ENCODE data around the gene PTPRG. TPM values are rescaled to one million over a fixed set of nuclear protein-coding genes. Genes with fewer than 3 reads are reported as not detected.

The PTPRG gene
- total RNA-seq, 2 donors from 2014 or later, result 26.0 to 26.3 TPM

DNA sequence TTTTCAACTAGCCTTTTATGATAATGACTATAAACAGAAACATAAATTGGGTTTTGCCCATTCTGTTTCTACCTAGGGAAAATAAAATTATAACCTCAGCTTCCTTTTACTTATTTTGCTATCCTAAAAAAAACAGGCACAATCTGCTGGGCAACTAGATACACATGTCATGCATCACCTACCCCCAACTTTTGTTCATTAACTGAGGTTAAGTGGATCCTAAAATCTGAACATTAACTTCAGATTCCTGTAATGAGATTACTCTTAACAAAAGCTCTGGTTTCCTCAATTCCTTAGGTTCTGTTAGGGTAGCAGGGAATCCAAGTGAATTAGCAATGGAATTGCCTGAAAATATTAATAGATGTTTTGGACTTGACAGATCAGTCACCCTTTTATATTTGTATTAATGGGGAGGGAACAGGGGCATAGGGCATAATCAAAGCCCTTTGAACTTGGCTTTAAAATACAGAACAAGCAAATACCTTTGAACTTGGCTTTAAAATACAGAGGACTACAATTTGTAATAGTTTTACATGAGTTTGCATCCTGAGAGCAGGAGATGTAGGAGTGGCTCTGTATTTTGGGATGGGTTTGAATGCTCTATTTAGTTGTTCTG is 705.4 kb downstream of the PTPRG start:
- intact Hi-C loops (cut with DNase I), result no loop called here

DNA sequence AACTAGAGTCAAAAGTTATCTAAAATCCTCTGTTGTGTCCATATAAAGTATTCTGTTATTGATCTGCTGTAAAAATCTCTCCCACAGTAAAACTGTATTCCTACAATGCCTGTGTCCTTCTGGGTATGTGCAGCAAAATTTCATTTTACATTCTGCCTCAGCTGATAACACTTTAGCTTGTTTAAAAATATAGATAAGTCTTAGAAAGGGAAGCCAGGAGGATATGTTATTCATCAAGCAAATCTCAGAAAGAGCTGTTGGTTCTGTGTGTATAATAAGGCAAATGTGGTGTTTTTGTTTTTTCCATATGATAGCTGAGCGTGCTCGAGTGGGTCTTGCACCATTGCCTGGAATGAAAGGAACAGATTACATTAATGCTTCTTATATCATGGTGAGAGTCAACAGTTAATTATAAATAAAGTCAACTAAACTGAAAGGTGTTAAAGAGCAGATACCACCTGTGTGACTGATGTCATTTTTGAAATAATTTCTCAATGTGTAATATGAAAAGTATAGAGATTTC is 715.3 kb downstream of the PTPRG start:
- DNase-seq, result no peak
- H3K9ac ChIP-seq (ENCODE audit: low read depth in 2 of 2, low read length in 2 of 2), result no peak overlapping the region
- H3K9me3 ChIP-seq, result no peaks in the 10 kb centered on the region
- H3K4me3 ChIP-seq, result no peak overlapping the region
- no peaks in the 10 kb centered on the region for H3K27me3 ChIP-seq
- no peaks in the 10 kb centered on the region for H3K36me3 ChIP-seq
- H3K27ac ChIP-seq, result no peak overlapping the region
- intact Hi-C loops (cut with DNase I), result no loop called here
- no peaks in the 10 kb centered on the region for H3K4me1 ChIP-seq
- TF ChIP-seq, protein P1, sequence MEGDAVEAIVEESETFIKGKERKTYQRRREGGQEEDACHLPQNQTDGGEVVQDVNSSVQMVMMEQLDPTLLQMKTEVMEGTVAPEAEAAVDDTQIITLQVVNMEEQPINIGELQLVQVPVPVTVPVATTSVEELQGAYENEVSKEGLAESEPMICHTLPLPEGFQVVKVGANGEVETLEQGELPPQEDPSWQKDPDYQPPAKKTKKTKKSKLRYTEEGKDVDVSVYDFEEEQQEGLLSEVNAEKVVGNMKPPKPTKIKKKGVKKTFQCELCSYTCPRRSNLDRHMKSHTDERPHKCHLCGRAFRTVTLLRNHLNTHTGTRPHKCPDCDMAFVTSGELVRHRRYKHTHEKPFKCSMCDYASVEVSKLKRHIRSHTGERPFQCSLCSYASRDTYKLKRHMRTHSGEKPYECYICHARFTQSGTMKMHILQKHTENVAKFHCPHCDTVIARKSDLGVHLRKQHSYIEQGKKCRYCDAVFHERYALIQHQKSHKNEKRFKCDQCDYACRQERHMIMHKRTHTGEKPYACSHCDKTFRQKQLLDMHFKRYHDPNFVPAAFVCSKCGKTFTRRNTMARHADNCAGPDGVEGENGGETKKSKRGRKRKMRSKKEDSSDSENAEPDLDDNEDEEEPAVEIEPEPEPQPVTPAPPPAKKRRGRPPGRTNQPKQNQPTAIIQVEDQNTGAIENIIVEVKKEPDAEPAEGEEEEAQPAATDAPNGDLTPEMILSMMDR (IDR thresholded peaks at IDR 0.05), result no peak

More for the DNA sequence above, 705.4 kb downstream of the PTPRG start:
- Histone ChIP-seq H3K36me3 (no peaks in the 10 kb centered on the region), H3K27ac (no peak overlapping the region), H3K27me3 (no peaks in the 10 kb centered on the region), H3K9me3 (no peaks in the 10 kb centered on the region), H3K4me3 (no peak overlapping the region), H3K9ac (ENCODE audit: low read depth in 2 of 2, low read length in 2 of 2) (no peak overlapping the region), H3K4me1 (no peaks in the 10 kb centered on the region)
- no peak for DNase-seq
- TF ChIP-seq, protein P1 (IDR thresholded peaks at IDR 0.05), result no peak

DNA sequence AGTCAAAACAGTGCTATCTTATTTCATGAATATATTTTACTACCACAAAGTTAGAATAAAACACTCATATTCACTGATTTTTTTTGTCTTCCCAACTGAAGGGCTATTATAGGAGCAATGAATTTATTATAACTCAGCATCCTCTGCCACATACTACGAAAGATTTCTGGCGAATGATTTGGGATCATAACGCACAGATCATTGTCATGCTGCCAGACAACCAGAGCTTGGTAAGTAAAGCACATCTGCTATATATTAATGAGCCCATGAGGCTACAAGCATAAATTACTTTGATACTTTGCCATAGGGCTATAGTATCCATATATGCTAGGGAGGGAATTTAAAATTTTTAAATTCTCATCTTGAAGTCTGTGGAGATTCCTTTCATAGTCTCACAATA is 716.1 kb downstream of the PTPRG start:
- no peaks in the 10 kb centered on the region for H3K36me3 ChIP-seq
- no peaks in the 10 kb centered on the region for H3K27me3 ChIP-seq
- intact Hi-C loops (cut with DNase I), result no loop called here
- TF ChIP-seq, protein P1 (IDR thresholded peaks at IDR 0.05), result no peak
- no peak overlapping the region for H3K4me3 ChIP-seq
- no peaks in the 10 kb centered on the region for H3K4me1 ChIP-seq
- no peak overlapping the region for H3K27ac ChIP-seq
- DNase-seq, result no peak
- H3K9ac ChIP-seq (ENCODE audit: low read depth in 2 of 2, low read length in 2 of 2), result no peak overlapping the region
- H3K9me3 ChIP-seq, result no peaks in the 10 kb centered on the region

DNA sequence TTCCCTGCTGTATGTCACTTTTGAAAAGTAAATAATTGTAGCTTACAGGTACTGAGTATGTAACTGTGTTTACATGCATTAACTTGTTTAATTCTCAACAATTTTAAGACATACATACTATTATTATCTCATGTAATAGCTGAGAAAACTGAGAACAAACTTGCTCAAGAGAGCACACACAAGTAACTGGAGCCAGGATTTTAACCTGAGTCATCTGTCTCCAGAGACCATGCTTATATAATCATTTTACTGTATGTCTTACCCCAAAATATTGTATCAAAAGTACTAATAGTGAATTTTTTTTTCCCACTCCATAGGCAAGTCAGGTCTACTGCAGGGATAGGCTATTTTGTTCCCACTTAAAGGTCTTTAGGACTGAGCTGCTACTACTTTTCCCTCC is 716.6 kb downstream of the PTPRG start:
- no peaks in the 10 kb centered on the region for H3K36me3 ChIP-seq
- TF ChIP-seq, protein P1 (IDR thresholded peaks at IDR 0.05), result no peak
- intact Hi-C loops (cut with DNase I), result no loop called here
- no peaks in the 10 kb centered on the region for H3K27me3 ChIP-seq
- no peaks in the 10 kb centered on the region for H3K4me1 ChIP-seq
- no peak overlapping the region for H3K9ac ChIP-seq (ENCODE audit: low read depth in 2 of 2, low read length in 2 of 2)
- H3K9me3 ChIP-seq, result no peaks in the 10 kb centered on the region
- H3K27ac ChIP-seq, result no peak overlapping the region
- no peak for DNase-seq
- no peak overlapping the region for H3K4me3 ChIP-seq

DNA sequence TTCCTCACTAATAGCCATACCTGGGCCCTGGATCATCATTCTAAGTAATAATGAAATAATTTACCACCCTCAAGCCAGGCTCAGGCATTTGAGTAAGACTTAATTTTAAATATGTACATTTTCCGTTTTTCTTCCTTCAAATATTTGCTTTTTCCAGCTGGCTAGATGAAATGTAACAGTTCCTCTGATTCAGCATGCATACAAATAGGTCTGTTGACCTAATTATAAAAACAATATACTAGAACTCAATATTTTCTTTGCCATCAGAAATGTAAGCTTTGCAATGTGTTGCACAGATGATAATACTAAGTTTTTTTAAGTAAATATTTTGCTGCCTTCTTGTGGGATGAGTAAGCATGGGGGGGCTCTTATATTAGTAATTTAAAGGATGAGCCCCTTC is 720.4 kb downstream of the PTPRG start:
- no peaks in the 10 kb centered on the region for H3K4me1 ChIP-seq
- no peaks in the 10 kb centered on the region for H3K36me3 ChIP-seq
- TF ChIP-seq, protein P1 (IDR thresholded peaks at IDR 0.05), result no peak
- no peak overlapping the region for H3K4me3 ChIP-seq
- H3K9ac ChIP-seq (ENCODE audit: low read depth in 2 of 2, low read length in 2 of 2), result no peak overlapping the region
- intact Hi-C loops (cut with DNase I), result no loop called here
- H3K27me3 ChIP-seq, result no peaks in the 10 kb centered on the region
- DNase-seq, result no peak
- H3K27ac ChIP-seq, result no peak overlapping the region
- no peaks in the 10 kb centered on the region for H3K9me3 ChIP-seq
